IPS-18a (cell line): ENCODE measurements around the gene APCDD1L.
"Not testable (repeated sequence)": the region's sequence is repeated elsewhere in the genome, so short reads cannot be mapped to it uniquely, and the experiment has no call there.

Source experiments
- H3K27ac ChIP-seq: one replicate; pipeline ENCODE4 v1.5.1; 2013; ENCODE audit warnings: low read length
- H3K27me3 ChIP-seq: one replicate; pipeline ENCODE4 v1.6.1; 2013; ENCODE audit warnings: mild to moderate bottlenecking, low read length; ENCODE audit not compliant: control insufficient read depth, insufficient read depth
- H3K36me3 ChIP-seq: one replicate; pipeline ENCODE4 v1.6.1; 2013; ENCODE audit warnings: low read depth, low read length; ENCODE audit not compliant: control insufficient read depth
- H3K4me1 ChIP-seq: one replicate; pipeline ENCODE4 v1.6.1; 2013; ENCODE audit warnings: low read depth, low read length; ENCODE audit not compliant: control insufficient read depth
- H3K4me3 ChIP-seq: one replicate; pipeline ENCODE4 v1.5.1; 2013; ENCODE audit warnings: low read length
- H3K9ac ChIP-seq: one replicate; pipeline ENCODE4 v1.6.1; 2013; ENCODE audit warnings: mild to moderate bottlenecking, low read length, moderate library complexity
- H3K9me3 ChIP-seq: one replicate; pipeline ENCODE4 v1.6.1; 2013; ENCODE audit warnings: low read depth, low read length; ENCODE audit not compliant: control insufficient read depth

Gene APCDD1L

GRCh38 chr20:58438970-58439808, 76.0 kb downstream of the APCDD1L start:
- H3K4me1 ChIP-seq = peaks cover 28% of the 10 kb centered on the region

GRCh38 chr20:58436868-58437645, 78.1 kb downstream of the APCDD1L start:
- Histone ChIP-seq H3K4me1 (peaks cover 27% of the 10 kb centered on the region), H3K36me3 (no peaks in the 10 kb centered on the region)

More at GRCh38 chr20:58438970-58439808, 76.0 kb downstream of the APCDD1L start:
- H3K9me3 ChIP-seq = no peaks in the 10 kb centered on the region
- H3K27ac ChIP-seq = peak overlapping the region; percentile 3
- no peak overlapping the region for H3K4me3 ChIP-seq
- H3K36me3 ChIP-seq = peaks cover 4% of the 10 kb centered on the region
- no peak overlapping the region for H3K9ac ChIP-seq
- no peaks in the 10 kb centered on the region for H3K27me3 ChIP-seq

GRCh38 chr20:58435237-58435636, 80.0 kb downstream of the APCDD1L start:
- Histone ChIP-seq H3K27ac (no peak overlapping the region), H3K4me3 (no peak overlapping the region), H3K9me3 (no peaks in the 10 kb centered on the region), H3K4me1 (peaks cover 21% of the 10 kb centered on the region), H3K27me3 (no peaks in the 10 kb centered on the region), H3K9ac (no peak overlapping the region), H3K36me3 (no peaks in the 10 kb centered on the region)

More at GRCh38 chr20:58436868-58437645, 78.1 kb downstream of the APCDD1L start:
- Histone ChIP-seq H3K9me3 (no peaks in the 10 kb centered on the region), H3K27me3 (no peaks in the 10 kb centered on the region), H3K27ac (no peak overlapping the region), H3K4me3 (no peak overlapping the region), H3K9ac (no peak overlapping the region)

DNA sequence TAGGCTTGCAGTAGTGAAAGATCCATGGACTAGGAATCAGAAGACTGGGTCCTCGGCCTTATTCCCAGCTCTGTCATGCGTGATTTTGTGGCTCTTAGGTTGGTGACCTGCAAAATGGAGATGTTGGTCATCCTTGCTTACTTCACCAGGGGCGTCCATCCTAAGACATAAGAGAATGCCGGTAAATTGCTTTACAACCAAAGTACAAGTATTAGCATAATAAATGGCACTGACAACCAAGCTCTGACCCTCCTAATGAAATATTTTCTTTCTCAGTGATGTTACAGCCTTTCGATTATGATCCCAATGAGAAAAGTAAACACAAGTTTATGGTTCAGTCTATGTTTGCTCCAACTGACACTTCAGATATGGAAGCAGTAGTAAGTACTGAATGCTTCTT, 80.9 kb downstream of the APCDD1L start:
- Histone ChIP-seq H3K4me3 (no peak overlapping the region), H3K9ac (no peak overlapping the region), H3K36me3 (no peaks in the 10 kb centered on the region), H3K27me3 (no peaks in the 10 kb centered on the region), H3K27ac (no peak overlapping the region), H3K9me3 (no peaks in the 10 kb centered on the region), H3K4me1 (peaks cover 14% of the 10 kb centered on the region)

- H3K9ac ChIP-seq = no peak overlapping the region
- H3K36me3 ChIP-seq = no peaks in the 10 kb centered on the region
- no peak overlapping the region for H3K27ac ChIP-seq
- peaks cover 9% of the 10 kb centered on the region for H3K4me1 ChIP-seq
- no peak overlapping the region for H3K4me3 ChIP-seq
- no peaks in the 10 kb centered on the region for H3K9me3 ChIP-seq
- H3K27me3 ChIP-seq = no peaks in the 10 kb centered on the region
These were observed 81.4 kb downstream of the APCDD1L start for GRCh38 chr20:58433759-58434158.

DNA sequence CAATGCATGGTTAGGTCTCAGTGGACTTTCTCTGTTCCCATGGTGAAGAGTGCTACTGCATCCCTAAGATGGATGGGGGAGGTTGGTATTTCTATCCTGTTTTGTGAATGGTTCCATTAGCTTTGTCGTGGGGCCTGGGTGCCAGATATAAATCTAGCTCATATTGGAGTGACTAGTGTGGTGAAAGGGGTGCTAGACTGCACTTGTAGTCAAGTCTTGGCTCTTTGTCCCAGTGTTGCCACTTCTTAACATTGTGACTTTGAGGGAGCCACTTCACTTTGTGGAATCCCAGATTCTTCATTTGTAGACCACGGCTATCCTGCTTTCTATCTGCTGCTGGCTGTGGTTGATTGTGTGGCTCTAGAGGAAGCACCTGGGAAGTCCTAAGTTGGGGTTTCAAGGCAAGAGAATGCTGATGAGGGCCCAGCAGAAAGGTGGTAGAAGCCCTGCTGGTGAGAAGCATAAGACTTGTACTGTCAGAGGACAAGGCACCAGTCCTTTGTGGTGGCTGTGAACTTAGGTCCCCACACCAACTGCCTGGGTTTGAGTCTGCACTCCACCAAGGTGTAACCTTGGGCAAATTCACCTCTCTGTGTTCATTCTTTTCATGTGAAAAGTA, 82.1 kb downstream of the APCDD1L start:
- Histone ChIP-seq H3K4me3 (no peak overlapping the region), H3K36me3 (no peaks in the 10 kb centered on the region), H3K4me1 (peaks cover 9% of the 10 kb centered on the region), H3K9ac (no peak overlapping the region), H3K27me3 (no peaks in the 10 kb centered on the region), H3K9me3 (no peaks in the 10 kb centered on the region), H3K27ac (no peak overlapping the region)

DNA sequence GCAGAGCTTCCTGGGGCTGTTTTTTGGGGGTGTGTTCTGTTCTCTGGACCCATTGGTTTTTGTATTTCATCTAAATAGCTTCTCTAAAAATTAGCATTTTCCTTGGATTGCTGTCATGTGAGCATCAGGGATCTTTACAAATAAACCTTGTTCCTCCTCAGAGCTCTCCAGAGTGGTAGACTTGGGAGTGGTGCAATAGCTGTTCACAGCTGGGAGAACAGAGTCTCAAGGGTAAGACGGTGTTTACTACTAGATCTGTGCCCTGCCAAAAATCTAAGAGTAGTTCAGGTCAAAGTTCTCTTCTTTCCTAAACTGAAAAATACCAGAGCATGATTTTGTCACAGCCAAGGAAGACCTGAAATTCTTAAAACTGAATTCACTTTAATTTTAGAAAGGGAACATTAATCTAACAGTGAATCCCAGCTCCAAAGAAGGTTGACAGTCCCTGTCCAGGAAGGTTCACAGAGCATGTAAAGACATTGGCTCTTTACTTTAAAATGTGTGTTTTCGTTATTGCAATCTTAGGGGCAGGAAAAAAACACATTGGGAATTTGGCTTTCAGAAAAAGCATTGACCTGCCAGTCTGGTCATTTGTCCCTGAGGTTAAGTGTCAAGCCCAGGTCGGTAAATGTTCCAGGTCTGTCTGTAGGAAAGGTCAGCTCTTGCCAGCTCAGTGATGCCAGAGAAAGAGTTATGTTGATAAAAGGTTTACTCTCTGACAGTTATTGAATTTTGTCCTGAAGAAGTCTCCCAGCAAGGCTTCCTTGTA, 82.8 kb downstream of the APCDD1L start:
- Histone ChIP-seq H3K9me3 (peaks cover 3% of the 10 kb centered on the region), H3K4me1 (peaks cover 9% of the 10 kb centered on the region), H3K27me3 (no peaks in the 10 kb centered on the region), H3K9ac (no peak overlapping the region), H3K36me3 (no peaks in the 10 kb centered on the region), H3K27ac (no peak overlapping the region), H3K4me3 (no peak overlapping the region)

- Histone ChIP-seq H3K27me3 (no peaks in the 10 kb centered on the region), H3K36me3 (no peaks in the 10 kb centered on the region), H3K4me1 (peaks cover 9% of the 10 kb centered on the region), H3K9me3 (peaks cover 4% of the 10 kb centered on the region), H3K4me3 (no peak overlapping the region), H3K27ac (no peak overlapping the region), H3K9ac (no peak overlapping the region)
These were observed 84.1 kb downstream of the APCDD1L start for GRCh38 chr20:58431134-58431533.

GRCh38 chr20:58429303-58429702, 85.9 kb downstream of the APCDD1L start:
- H3K27ac ChIP-seq = no peak overlapping the region
- no peaks in the 10 kb centered on the region for H3K36me3 ChIP-seq
- no peak overlapping the region for H3K4me3 ChIP-seq
- no peaks in the 10 kb centered on the region for H3K27me3 ChIP-seq
- H3K4me1 ChIP-seq = peaks cover 9% of the 10 kb centered on the region
- H3K9me3 ChIP-seq = peaks cover 4% of the 10 kb centered on the region
- H3K9ac ChIP-seq = no peak overlapping the region

GRCh38 chr20:58428364-58428763, 86.8 kb downstream of the APCDD1L start:
- Histone ChIP-seq H3K4me1 (peaks cover 17% of the 10 kb centered on the region), H3K9me3 (peaks cover 4% of the 10 kb centered on the region), H3K27me3 (no peaks in the 10 kb centered on the region), H3K9ac (no peak overlapping the region), H3K36me3 (no peaks in the 10 kb centered on the region), H3K4me3 (no peak overlapping the region), H3K27ac (no peak overlapping the region)

DNA sequence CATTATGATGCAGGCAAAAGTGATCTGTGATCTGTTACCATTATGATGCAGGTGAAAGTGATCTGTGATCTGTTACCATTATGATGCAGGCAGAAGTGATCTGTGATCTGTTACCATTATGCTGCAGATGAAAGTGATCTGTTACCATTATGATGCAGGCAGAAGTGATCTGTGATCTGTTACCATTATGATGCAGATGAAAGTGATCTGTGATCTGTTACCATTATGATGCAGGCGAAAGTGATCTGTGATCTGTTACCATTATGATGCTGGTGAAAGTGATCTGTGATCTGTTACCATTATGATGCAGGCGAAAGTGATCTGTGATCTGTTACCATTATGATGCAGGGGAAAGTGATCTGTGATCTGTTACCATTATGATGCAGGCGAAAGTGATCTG, 87.6 kb downstream of the APCDD1L start:
- H3K4me3 ChIP-seq, H3K9ac ChIP-seq, H3K9me3 ChIP-seq, H3K36me3 ChIP-seq, H3K27ac ChIP-seq, H3K27me3 ChIP-seq: not testable (repeated sequence)
- H3K4me1 ChIP-seq = peaks cover 21% of the 10 kb centered on the region
